WTC11 (cell line): ENCODE data around the gene SCUBE3.

Experiments used
- CREB1 ChIP-seq: sonication (generic); formaldehyde crosslinking; IDR thresholded peaks from 2 replicates; pipeline ENCODE4 v1.8.0; 2023; ENCODE audit warnings: mild to moderate bottlenecking, missing genetic modification reagents
- CTCF ChIP-seq: fragments of 200-600 bp; IDR thresholded peaks from 2 replicates; pipeline ENCODE4 v1.8.0; 2022; ENCODE audit warnings: antibody characterized with exemption
- ERG ChIP-seq: fragments of 250-450 bp; sonication (Bioruptor Pico); IDR thresholded peaks from 2 replicates; pipeline ENCODE4 v1.8.0; 2021; ENCODE audit warnings: mild to moderate bottlenecking
- NFYB ChIP-seq: sonication (generic); formaldehyde crosslinking; conservative IDR thresholded peaks from 2 replicates; pipeline ENCODE4 v1.8.0; 2022; ENCODE audit warnings: low read depth, missing genetic modification reagents
- TEAD4 ChIP-seq: sonication (generic); formaldehyde crosslinking; IDR thresholded peaks from 2 replicates; pipeline ENCODE4 v1.8.0; 2022; ENCODE audit warnings: mild to moderate bottlenecking, missing genetic modification reagents
- TP53 ChIP-seq: sonication (generic); formaldehyde crosslinking; IDR thresholded peaks from 2 replicates; pipeline ENCODE4 v1.8.1; 2023; ENCODE audit warnings: mild to moderate bottlenecking, missing genetic modification reagents
- ZNF425 ChIP-seq: fragments of 250-450 bp; sonication (Bioruptor Pico); conservative IDR thresholded peaks from 2 replicates; pipeline ENCODE4 v1.9.0; 2021; ENCODE audit warnings: mild to moderate bottlenecking
- ZNF671 ChIP-seq: fragments of 250-450 bp; sonication (Bioruptor Pico); IDR thresholded peaks from 2 replicates; pipeline ENCODE4 v1.8.0; 2021; ENCODE audit warnings: mild to moderate bottlenecking

- TF ChIP-seq CTCF = no peak
- no peak for TF ChIP-seq NFYB (CRISPR knock-in tag)
- TF ChIP-seq ERG (CRISPR knock-in tag) = no peak
- TF ChIP-seq ZNF425 (CRISPR knock-in tag) = no peak
- TF ChIP-seq ZNF671 = no peak
- TF ChIP-seq CREB1 = no peak
- TF ChIP-seq TP53 (CRISPR knock-in tag) = no peak
- no peak for TF ChIP-seq TEAD4 (CRISPR knock-in tag)
These were observed 10.1 kb upstream of the SCUBE3 start for GRCh38 chr6:35203680-35204079.
